KOPT-K1 (cell line): ENCODE results near the gene HBQ1.
A peak's percentile ranks its signal among the peaks of the same experiment; 100 is the strongest.
"Not testable (repeated sequence)": the region's sequence is repeated elsewhere in the genome, so short reads cannot be mapped to it uniquely, and the experiment has no call there.

Experiments
- H3K27ac ChIP-seq: fragments of 200-600 bp; sonication (generic); 2 replicates; pipeline ENCODE4 v1.5.1; 2016; ENCODE audit warnings: antibody characterized with exemption, mild to moderate bottlenecking, low read depth, low read length; ENCODE audit not compliant: poor library complexity, severe bottlenecking
- H3K36me3 ChIP-seq: fragments of 200-600 bp; sonication (generic); 2 replicates; pipeline ENCODE4 v1.5.1; 2017; ENCODE audit warnings: antibody characterized with exemption, mild to moderate bottlenecking, low read length, moderate library complexity; ENCODE audit not compliant: insufficient read depth
- H3K9me3 ChIP-seq: fragments of 200-600 bp; sonication (generic); 2 replicates; pipeline ENCODE4 v1.5.1; 2017; ENCODE audit warnings: antibody characterized with exemption, low read length, mild to moderate bottlenecking; ENCODE audit not compliant: insufficient read depth, poor library complexity, severe bottlenecking

The HBQ1 gene

GRCh38 chr16:203246-203645 is 23.0 kb downstream of the HBQ1 start:
- Histone ChIP-seq H3K36me3 (peaks cover 100% of the 10 kb centered on the region), H3K9me3 (no peaks in the 10 kb centered on the region), H3K27ac (no peak overlapping the region)

DNA sequence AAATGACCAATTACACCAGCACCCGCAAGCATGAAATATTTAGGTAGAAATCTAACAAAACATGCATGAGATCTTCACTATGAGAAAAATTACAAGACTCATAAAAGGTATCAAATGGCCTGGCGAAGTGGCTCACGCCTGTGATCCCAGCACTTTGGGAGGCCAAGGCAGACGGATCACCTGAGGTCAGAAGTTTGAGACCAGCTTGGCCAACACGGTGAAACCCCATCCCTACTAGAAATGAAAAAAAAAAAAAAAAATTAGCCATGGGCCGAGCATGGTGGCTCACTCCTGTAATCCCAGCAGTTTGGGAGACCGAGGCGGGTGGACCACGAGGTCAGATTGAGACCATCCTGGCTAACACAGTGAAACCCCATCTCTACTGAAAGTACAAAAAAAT is 23.8 kb downstream of the HBQ1 start:
- peaks cover 100% of the 10 kb centered on the region for H3K36me3 ChIP-seq
- H3K9me3 ChIP-seq, H3K27ac ChIP-seq: not testable (repeated sequence)

- not testable (repeated sequence) for H3K9me3 ChIP-seq, H3K27ac ChIP-seq
- H3K36me3 ChIP-seq, result peaks cover 100% of the 10 kb centered on the region
Measured at GRCh38 chr16:209359-209758, 29.1 kb downstream of the HBQ1 start.

- H3K9me3 ChIP-seq, H3K27ac ChIP-seq: not testable (repeated sequence)
- peaks cover 100% of the 10 kb centered on the region for H3K36me3 ChIP-seq
Measured at GRCh38 chr16:211631-212180, 31.4 kb downstream of the HBQ1 start.

DNA sequence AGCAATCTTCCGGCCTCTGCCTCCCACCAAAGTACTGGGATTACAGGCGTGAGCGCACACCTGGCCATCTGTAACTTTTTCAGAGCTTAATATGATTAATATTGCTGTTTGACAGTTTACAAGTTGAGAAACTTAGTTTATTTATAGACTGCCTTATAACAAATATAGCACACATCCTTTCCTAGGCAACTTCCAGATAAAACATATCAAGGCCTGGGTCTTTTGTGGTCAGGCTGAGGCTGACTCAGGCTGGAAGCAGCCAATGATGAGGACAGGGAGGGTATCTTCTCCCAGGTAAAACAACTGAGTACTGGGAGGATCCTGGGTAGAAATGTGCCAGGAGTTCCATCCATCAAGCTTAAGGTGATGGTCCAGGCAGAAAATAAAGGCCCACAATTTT is 32.7 kb downstream of the HBQ1 start:
- no peak overlapping the region for H3K27ac ChIP-seq
- H3K36me3 ChIP-seq, result peaks cover 99% of the 10 kb centered on the region
- no peaks in the 10 kb centered on the region for H3K9me3 ChIP-seq

DNA sequence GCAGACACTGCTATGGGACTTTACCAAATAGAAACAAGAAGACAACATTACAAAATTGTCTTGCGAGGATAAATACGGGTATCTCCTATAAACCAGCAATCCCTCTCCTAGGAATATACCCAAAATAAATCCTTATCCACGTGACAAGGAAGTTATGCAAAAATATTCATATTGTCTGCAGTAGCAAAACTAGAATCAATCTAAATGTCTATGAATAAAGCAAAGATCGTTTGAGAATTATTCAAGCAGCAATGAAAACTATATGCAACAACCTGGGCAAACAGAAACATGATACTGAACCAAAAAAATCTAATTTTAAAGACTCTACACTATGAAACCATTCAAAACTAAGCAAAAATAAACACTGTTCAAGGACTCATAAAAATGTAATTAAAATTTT is 39.8 kb downstream of the HBQ1 start:
- no peak overlapping the region for H3K27ac ChIP-seq
- H3K36me3 ChIP-seq, result peaks cover 97% of the 10 kb centered on the region
- H3K9me3 ChIP-seq, result no peaks in the 10 kb centered on the region

- Histone ChIP-seq H3K36me3 (peaks cover 49% of the 10 kb centered on the region), H3K9me3 (no peaks in the 10 kb centered on the region), H3K27ac (peak overlapping the region; percentile 89)
Measured at GRCh38 chr16:228151-228851, 48.0 kb downstream of the HBQ1 start.

- peaks cover 41% of the 10 kb centered on the region for H3K36me3 ChIP-seq
Measured at GRCh38 chr16:228852-229730, 48.8 kb downstream of the HBQ1 start, which contains the start of gene LUC7L. Gene LUC7L, minus strand, starts transcription at chr16:229449. Its CDS starts 110 bp downstream, at chr16:229339.

GRCh38 chr16:229731-230281 is 49.5 kb downstream of the HBQ1 start:
- no peaks in the 10 kb centered on the region for H3K9me3 ChIP-seq
- H3K36me3 ChIP-seq, result peaks cover 34% of the 10 kb centered on the region
- H3K27ac ChIP-seq, result peak overlapping the region; percentile 89

More at GRCh38 chr16:228852-229730, 48.8 kb downstream of the HBQ1 start, which contains the start of gene LUC7L:
- H3K27ac ChIP-seq, result peak within 1 kb of the TSS; percentile 89
- H3K9me3 ChIP-seq, result no peaks in the 10 kb centered on the region

- peaks cover 28% of the 10 kb centered on the region for H3K36me3 ChIP-seq
- not testable (repeated sequence) for H3K27ac ChIP-seq, H3K9me3 ChIP-seq
Measured at GRCh38 chr16:230351-230750, 50.1 kb downstream of the HBQ1 start.
